GM23338 (cell line): ENCODE results near the gene MT1F. TPM values are rescaled to one million over a fixed set of nuclear protein-coding genes. Genes with fewer than 3 reads are reported as not detected.

ENCODE experiments used
- ATAC-seq: fragments of 200-7000 bp; cut with Tn5 transposase; 3 replicates; pipeline ENCODE4 v1.9.1; 2020
- DNase-seq: peaks from one replicate; pipeline ENCODE4 v3.0.0-alpha.2; 2015; ENCODE audit warnings: low spot score
- H2AFZ ChIP-seq: fragments of 200-600 bp; sonication (generic); 2 replicates; pipeline ENCODE4 v1.8.0; 2016; ENCODE audit warnings: antibody characterized with exemption, mild to moderate bottlenecking, moderate library complexity
- H3F3A ChIP-seq: fragments of 200-600 bp; sonication (generic); replicated peaks from 2 replicates; pipeline ENCODE4 v1.8.0; 2017; ENCODE audit warnings: antibody characterized with exemption, mixed run types, low read depth
- H3K27ac ChIP-seq: fragments of 200-600 bp; sonication (generic); 2 replicates; pipeline ENCODE4 v1.6.1; 2016; ENCODE audit warnings: low read depth
- H3K27me3 ChIP-seq: fragments of 200-600 bp; sonication (generic); 2 replicates; pipeline ENCODE4 v1.8.0; 2016; ENCODE audit warnings: mild to moderate bottlenecking, mixed run types, moderate library complexity; ENCODE audit not compliant: insufficient read depth
- H3K36me3 ChIP-seq: fragments of 200-600 bp; sonication (generic); 2 replicates; pipeline ENCODE4 v1.8.0; 2016; ENCODE audit warnings: mild to moderate bottlenecking; ENCODE audit not compliant: insufficient read depth
- H3K4me1 ChIP-seq: fragments of 200-600 bp; sonication (generic); 2 replicates; pipeline ENCODE4 v1.8.0; 2016; ENCODE audit warnings: mild to moderate bottlenecking, moderate library complexity; ENCODE audit not compliant: insufficient read depth
- H3K4me2 ChIP-seq: fragments of 200-600 bp; sonication (generic); 2 replicates; pipeline ENCODE4 v1.7.1; 2017; ENCODE audit warnings: mixed run types
- H3K4me3 ChIP-seq: fragments of 200-600 bp; sonication (generic); 2 replicates; pipeline ENCODE4 v1.6.1; 2016; ENCODE audit warnings: mixed run types
- H3K79me2 ChIP-seq: fragments of 200-600 bp; sonication (generic); replicated peaks from 2 replicates; pipeline ENCODE4 v1.8.0; 2017; ENCODE audit warnings: mild to moderate bottlenecking; ENCODE audit not compliant: insufficient read depth
- H3K9me2 ChIP-seq: fragments of 200-600 bp; sonication (generic); 2 replicates; pipeline ENCODE4 v1.8.0; 2017; ENCODE audit not compliant: insufficient read depth
- H4K20me1 ChIP-seq: fragments of 200-600 bp; sonication (generic); replicated peaks from 2 replicates; pipeline ENCODE4 v1.8.0; 2017; ENCODE audit warnings: mild to moderate bottlenecking; ENCODE audit not compliant: insufficient read depth
- H3K27ac Mint-ChIP-seq: 2 replicates; pipeline ENCODE4 v1.8.0; 2020; ENCODE audit warnings: inconsistent platforms, mild to moderate bottlenecking, moderate library complexity, mixed read lengths
- H3K27me3 Mint-ChIP-seq: 3 replicates; pipeline ENCODE4 v1.8.0; 2022; ENCODE audit warnings: low read depth, mild to moderate bottlenecking, moderate library complexity, mixed read lengths, inconsistent platforms; ENCODE audit not compliant: insufficient read depth, poor library complexity
- H3K36me3 Mint-ChIP-seq: 3 replicates; pipeline ENCODE4 v1.8.0; 2021; ENCODE audit warnings: low read depth, mild to moderate bottlenecking, inconsistent platforms, moderate library complexity, mixed read lengths
- H3K4me1 Mint-ChIP-seq: 3 replicates; pipeline ENCODE4 v1.8.0; 2020; ENCODE audit warnings: mild to moderate bottlenecking, inconsistent platforms, mixed read lengths
- H3K4me3 Mint-ChIP-seq: 3 replicates; pipeline ENCODE4 v1.8.0; 2021; ENCODE audit warnings: moderate library complexity, mild to moderate bottlenecking, inconsistent platforms, mixed read lengths
- H3K9me3 Mint-ChIP-seq: 3 replicates; pipeline ENCODE4 v1.8.0; 2020; ENCODE audit warnings: moderate library complexity, mild to moderate bottlenecking, inconsistent platforms, mixed read lengths
- CREB1 ChIP-seq: fragments of 250-450 bp; sonication (Bioruptor Pico); IDR thresholded peaks from 2 replicates; pipeline ENCODE4 v1.5.0; 2020; ENCODE audit warnings: low read depth, mild to moderate bottlenecking, moderate library complexity
- CTCF ChIP-seq, 2 experiments: fragments of 200-600 bp in 1 of 2; sonication (generic) in 1 of 2; conservative IDR thresholded peaks; 2 replicates each; pipeline versions ENCODE4 v1.5.1 to v1.6.1; 2016 to 2017; ENCODE audit warnings: antibody characterized with exemption in 2 of 2, low read depth in 2 of 2, mild to moderate bottlenecking in 2 of 2, moderate library complexity in 1 of 2
- ETS1 ChIP-seq: IDR thresholded peaks from 2 replicates; pipeline ENCODE4 v1.6.1; 2016; ENCODE audit warnings: antibody characterized with exemption
- EZH2 ChIP-seq: fragments of 200-600 bp; sonication (generic); IDR thresholded peaks from one replicate; pipeline ENCODE4 v1.8.0; 2017; ENCODE audit warnings: antibody characterized with exemption, mild to moderate bottlenecking, low read depth; ENCODE audit not compliant: unreplicated experiment
- EZH2phosphoT487 ChIP-seq: fragments of 200-600 bp; sonication (generic); IDR thresholded peaks from one replicate; pipeline ENCODE4 v1.8.1; 2018; ENCODE audit warnings: antibody characterized with exemption; ENCODE audit not compliant: unreplicated experiment
- JUNB ChIP-seq: IDR thresholded peaks from one replicate; pipeline ENCODE4 v1.6.1; 2016; ENCODE audit warnings: antibody characterized with exemption; ENCODE audit not compliant: unreplicated experiment
- NANOG ChIP-seq: IDR thresholded peaks from 2 replicates; pipeline ENCODE4 v1.6.1; 2016; ENCODE audit warnings: antibody characterized with exemption, borderline replicate concordance
- POLR2AphosphoS5 ChIP-seq: IDR thresholded peaks from 2 replicates; pipeline ENCODE4 v1.6.1; 2016; ENCODE audit warnings: antibody characterized with exemption, low read depth
- STAT1 ChIP-seq: IDR thresholded peaks from one replicate; pipeline ENCODE4 v1.6.1; 2016; ENCODE audit warnings: antibody characterized with exemption; ENCODE audit not compliant: unreplicated experiment
- ZNF114 ChIP-seq: fragments of 250-450 bp; sonication (Bioruptor Pico); IDR thresholded peaks from 2 replicates; pipeline ENCODE4 v1.5.0; 2020; ENCODE audit warnings: mild to moderate bottlenecking, moderate library complexity
- ZNF331 ChIP-seq: fragments of 250-450 bp; sonication (Bioruptor Pico); IDR thresholded peaks from 2 replicates; pipeline ENCODE4 v1.5.0; 2020; ENCODE audit warnings: low read depth, mild to moderate bottlenecking, moderate library complexity
- polyA plus RNA-seq: library from polyadenylated mRNA; unstranded; fragments of >200 nt; fragmentation: Nextera tagmentation; extraction: Ambion mirVana; gene quantifications from 2 replicates; pipeline ENCODE4 v1.2.1, GENCODE V29; 2016
- total RNA-seq: library from RNA; depleted of rRNA; stranded (reverse); fragments of >200 nt; shearing (Covaris generic); gene quantifications from 2 replicates; pipeline ENCODE4 v1.2.3, GENCODE V29; 2014
- TF ChIP-seq, protein P1 (sequence below): fragments of 250-450 bp; sonication (Bioruptor Pico); IDR thresholded peaks from 2 replicates; pipeline ENCODE4 v1.5.0; 2020; ENCODE audit warnings: mild to moderate bottlenecking, moderate library complexity
- TF ChIP-seq, protein P2 (sequence below): IDR thresholded peaks from one replicate; pipeline ENCODE4 v1.6.1; 2018; ENCODE audit warnings: antibody characterized with exemption; ENCODE audit not compliant: unreplicated experiment

Gene MT1F
- total and polyA plus RNA-seq, 2 experiments from 2014 or later = 7.4 to 107 TPM

GRCh38 chr16:56702836-56703235 is 45.1 kb downstream of the MT1F start:
- Mint-ChIP-seq H3K27me3 (peaks cover 16% of the 10 kb centered on the region), H3K27ac (no peak overlapping the region), H3K4me1 (peaks cover 11% of the 10 kb centered on the region), H3K36me3 (0 out of 3 replicates have a peak, but pooled peaks cover 2% of the 10 kb centered on the region), H3K9me3 (peaks cover 2% of the 10 kb centered on the region; the same call in 1 of the 3 replicates), H3K4me3 (no peak overlapping the region)
- peaks cover 7% of the 10 kb centered on the region; the same call in 1 of the 2 replicates for H3K4me1 ChIP-seq
- H3K79me2 ChIP-seq = no peaks in the 10 kb centered on the region
- H3K4me2 ChIP-seq = no peak overlapping the region
- no peaks in the 10 kb centered on the region for H3K36me3 ChIP-seq
- no peak overlapping the region for H3K4me3 ChIP-seq
- ATAC-seq (no peak), DNase-seq (no peak)
- no peak overlapping the region for H3K27ac ChIP-seq
- no peaks in the 10 kb centered on the region for H3K9me2 ChIP-seq
- 0 out of 2 replicates have a peak overlapping the region, but pooled peaks have one; percentile 16 for H2AFZ ChIP-seq
- no peaks in the 10 kb centered on the region for H4K20me1 ChIP-seq
- no peaks in the 10 kb centered on the region for H3K27me3 ChIP-seq
- no peak for TF ChIP-seq STAT1
- no peak for TF ChIP-seq ZNF114 (CRISPR knock-in tag)
- no peak for TF ChIP-seq EZH2phosphoT487
- no peak for TF ChIP-seq POLR2AphosphoS5
- no peak for TF ChIP-seq ZNF331 (CRISPR knock-in tag)
- no peak for TF ChIP-seq CTCF (conservative IDR thresholded peaks at IDR 0.05; ENCODE audit: low read depth in 2 of 2)
- TF ChIP-seq NANOG = no peak
- no peak for TF ChIP-seq ETS1
- TF ChIP-seq EZH2 = no peak
- TF ChIP-seq CREB1 (CRISPR knock-in tag) = no peak
- TF ChIP-seq, protein P1, sequence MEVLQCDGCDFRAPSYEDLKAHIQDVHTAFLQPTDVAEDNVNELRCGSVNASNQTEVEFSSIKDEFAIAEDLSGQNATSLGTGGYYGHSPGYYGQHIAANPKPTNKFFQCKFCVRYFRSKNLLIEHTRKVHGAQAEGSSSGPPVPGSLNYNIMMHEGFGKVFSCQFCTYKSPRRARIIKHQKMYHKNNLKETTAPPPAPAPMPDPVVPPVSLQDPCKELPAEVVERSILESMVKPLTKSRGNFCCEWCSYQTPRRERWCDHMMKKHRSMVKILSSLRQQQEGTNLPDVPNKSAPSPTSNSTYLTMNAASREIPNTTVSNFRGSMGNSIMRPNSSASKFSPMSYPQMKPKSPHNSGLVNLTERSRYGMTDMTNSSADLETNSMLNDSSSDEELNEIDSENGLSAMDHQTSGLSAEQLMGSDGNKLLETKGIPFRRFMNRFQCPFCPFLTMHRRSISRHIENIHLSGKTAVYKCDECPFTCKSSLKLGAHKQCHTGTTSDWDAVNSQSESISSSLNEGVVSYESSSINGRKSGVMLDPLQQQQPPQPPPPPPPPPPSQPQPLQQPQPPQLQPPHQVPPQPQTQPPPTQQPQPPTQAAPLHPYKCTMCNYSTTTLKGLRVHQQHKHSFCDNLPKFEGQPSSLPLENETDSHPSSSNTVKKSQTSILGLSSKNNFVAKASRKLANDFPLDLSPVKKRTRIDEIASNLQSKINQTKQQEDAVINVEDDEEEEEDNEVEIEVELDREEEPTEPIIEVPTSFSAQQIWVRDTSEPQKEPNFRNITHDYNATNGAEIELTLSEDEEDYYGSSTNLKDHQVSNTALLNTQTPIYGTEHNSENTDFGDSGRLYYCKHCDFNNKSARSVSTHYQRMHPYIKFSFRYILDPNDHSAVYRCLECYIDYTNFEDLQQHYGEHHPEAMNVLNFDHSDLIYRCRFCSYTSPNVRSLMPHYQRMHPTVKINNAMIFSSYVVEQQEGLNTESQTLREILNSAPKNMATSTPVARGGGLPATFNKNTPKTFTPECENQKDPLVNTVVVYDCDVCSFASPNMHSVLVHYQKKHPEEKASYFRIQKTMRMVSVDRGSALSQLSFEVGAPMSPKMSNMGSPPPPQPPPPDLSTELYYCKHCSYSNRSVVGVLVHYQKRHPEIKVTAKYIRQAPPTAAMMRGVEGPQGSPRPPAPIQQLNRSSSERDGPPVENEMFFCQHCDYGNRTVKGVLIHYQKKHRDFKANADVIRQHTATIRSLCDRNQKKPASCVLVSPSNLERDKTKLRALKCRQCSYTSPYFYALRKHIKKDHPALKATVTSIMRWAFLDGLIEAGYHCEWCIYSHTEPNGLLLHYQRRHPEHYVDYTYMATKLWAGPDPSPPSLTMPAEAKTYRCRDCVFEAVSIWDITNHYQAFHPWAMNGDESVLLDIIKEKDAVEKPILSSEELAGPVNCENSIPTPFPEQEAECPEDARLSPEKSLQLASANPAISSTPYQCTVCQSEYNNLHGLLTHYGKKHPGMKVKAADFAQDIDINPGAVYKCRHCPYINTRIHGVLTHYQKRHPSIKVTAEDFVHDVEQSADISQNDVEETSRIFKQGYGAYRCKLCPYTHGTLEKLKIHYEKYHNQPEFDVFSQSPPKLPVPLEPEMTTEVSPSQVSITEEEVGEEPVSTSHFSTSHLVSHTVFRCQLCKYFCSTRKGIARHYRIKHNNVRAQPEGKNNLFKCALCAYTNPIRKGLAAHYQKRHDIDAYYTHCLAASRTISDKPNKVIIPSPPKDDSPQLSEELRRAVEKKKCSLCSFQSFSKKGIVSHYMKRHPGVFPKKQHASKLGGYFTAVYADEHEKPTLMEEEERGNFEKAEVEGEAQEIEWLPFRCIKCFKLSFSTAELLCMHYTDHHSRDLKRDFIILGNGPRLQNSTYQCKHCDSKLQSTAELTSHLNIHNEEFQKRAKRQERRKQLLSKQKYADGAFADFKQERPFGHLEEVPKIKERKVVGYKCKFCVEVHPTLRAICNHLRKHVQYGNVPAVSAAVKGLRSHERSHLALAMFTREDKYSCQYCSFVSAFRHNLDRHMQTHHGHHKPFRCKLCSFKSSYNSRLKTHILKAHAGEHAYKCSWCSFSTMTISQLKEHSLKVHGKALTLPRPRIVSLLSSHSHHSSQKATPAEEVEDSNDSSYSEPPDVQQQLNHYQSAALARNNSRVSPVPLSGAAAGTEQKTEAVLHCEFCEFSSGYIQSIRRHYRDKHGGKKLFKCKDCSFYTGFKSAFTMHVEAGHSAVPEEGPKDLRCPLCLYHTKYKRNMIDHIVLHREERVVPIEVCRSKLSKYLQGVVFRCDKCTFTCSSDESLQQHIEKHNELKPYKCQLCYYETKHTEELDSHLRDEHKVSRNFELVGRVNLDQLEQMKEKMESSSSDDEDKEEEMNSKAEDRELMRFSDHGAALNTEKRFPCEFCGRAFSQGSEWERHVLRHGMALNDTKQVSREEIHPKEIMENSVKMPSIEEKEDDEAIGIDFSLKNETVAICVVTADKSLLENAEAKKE (CRISPR knock-in tag) = no peak
- TF ChIP-seq, protein P2, sequence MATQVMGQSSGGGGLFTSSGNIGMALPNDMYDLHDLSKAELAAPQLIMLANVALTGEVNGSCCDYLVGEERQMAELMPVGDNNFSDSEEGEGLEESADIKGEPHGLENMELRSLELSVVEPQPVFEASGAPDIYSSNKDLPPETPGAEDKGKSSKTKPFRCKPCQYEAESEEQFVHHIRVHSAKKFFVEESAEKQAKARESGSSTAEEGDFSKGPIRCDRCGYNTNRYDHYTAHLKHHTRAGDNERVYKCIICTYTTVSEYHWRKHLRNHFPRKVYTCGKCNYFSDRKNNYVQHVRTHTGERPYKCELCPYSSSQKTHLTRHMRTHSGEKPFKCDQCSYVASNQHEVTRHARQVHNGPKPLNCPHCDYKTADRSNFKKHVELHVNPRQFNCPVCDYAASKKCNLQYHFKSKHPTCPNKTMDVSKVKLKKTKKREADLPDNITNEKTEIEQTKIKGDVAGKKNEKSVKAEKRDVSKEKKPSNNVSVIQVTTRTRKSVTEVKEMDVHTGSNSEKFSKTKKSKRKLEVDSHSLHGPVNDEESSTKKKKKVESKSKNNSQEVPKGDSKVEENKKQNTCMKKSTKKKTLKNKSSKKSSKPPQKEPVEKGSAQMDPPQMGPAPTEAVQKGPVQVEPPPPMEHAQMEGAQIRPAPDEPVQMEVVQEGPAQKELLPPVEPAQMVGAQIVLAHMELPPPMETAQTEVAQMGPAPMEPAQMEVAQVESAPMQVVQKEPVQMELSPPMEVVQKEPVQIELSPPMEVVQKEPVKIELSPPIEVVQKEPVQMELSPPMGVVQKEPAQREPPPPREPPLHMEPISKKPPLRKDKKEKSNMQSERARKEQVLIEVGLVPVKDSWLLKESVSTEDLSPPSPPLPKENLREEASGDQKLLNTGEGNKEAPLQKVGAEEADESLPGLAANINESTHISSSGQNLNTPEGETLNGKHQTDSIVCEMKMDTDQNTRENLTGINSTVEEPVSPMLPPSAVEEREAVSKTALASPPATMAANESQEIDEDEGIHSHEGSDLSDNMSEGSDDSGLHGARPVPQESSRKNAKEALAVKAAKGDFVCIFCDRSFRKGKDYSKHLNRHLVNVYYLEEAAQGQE = no peak
- TF ChIP-seq JUNB = no peak
- H3F3A ChIP-seq = 0 out of 2 replicates have a peak, but pooled peaks cover 4% of the 10 kb centered on the region
